BLaER1 treated with 17β-estradiol and CSF1 and Interleukin-3, amounts not matched to agents 10 nM and 100 nM (cell line): Measurements from ENCODE around the gene ETFA.
A peak's percentile ranks its signal among the peaks of the same experiment; 100 is the strongest.
"Not testable (repeated sequence)": the region's sequence is repeated elsewhere in the genome, so short reads cannot be mapped to it uniquely, and the experiment has no call there.

Experiments used
- H3K27ac ChIP-seq, 11 experiments: shearing (Covaris generic); formaldehyde crosslinking; 2 replicates each; pipeline ENCODE4 v1.8.1; 2022
- H3K27me3 ChIP-seq, 11 experiments: shearing (Covaris generic); formaldehyde crosslinking; 2 replicates each; pipeline ENCODE4 v1.8.1; 2022
- H3K36me3 ChIP-seq, 11 experiments: shearing (Covaris generic); formaldehyde crosslinking; 2 replicates each; pipeline ENCODE4 v1.8.1; 2022
- H3K4me1 ChIP-seq, 10 experiments: shearing (Covaris generic); formaldehyde crosslinking; 2 replicates each; pipeline ENCODE4 v1.8.1; 2022
- H3K4me2 ChIP-seq, 11 experiments: shearing (Covaris generic); formaldehyde crosslinking; 2 replicates each; pipeline ENCODE4 v1.8.1; 2022
- H3K4me3 ChIP-seq, 10 experiments: shearing (Covaris generic); formaldehyde crosslinking; 2 replicates each; pipeline ENCODE4 v1.8.1; 2022
- H3K9ac ChIP-seq, 11 experiments: shearing (Covaris generic); formaldehyde crosslinking; 2 replicates each; pipeline ENCODE4 v1.8.1; 2022
- H3K9me3 ChIP-seq, 11 experiments: shearing (Covaris generic); formaldehyde crosslinking; replicated peaks in 1 of 11; 2 replicates each; pipeline ENCODE4 v1.8.1; 2022
- H4K20me1 ChIP-seq, 11 experiments: shearing (Covaris generic); formaldehyde crosslinking; 2 replicates each; pipeline ENCODE4 v1.8.1; 2022
- Cebpa-rat ChIP-seq, 11 experiments: shearing (Covaris generic); IDR thresholded peaks; 2 replicates each; pipeline ENCODE4 v1.8.1; 2022

ETFA gene

GRCh38 chr15:76309601-76310330, 1.5 kb downstream of the ETFA start:
- Histone ChIP-seq H3K36me3 (peaks cover 0 to 32% (median 19%) of the 10 kb centered on the region in 11 experiments; a peak in 16 of 22 replicates), H3K27me3 (no peaks in the 10 kb centered on the region), H3K4me2 (peak overlapping the region; percentile 79 to 93 (median 87)), H3K9ac (peak overlapping the region; percentile 95 to 99 (median 96)), H3K9me3 (peaks cover 0 to 11% (median 4%) of the 10 kb centered on the region in 11 experiments; a peak in 11 of 22 replicates), H4K20me1 (peaks cover 22 to 57% (median 52%) of the 10 kb centered on the region in 11 experiments; a peak in 19 of 22 replicates), H3K4me3 (peak overlapping the region; percentile 79 to 93 (median 87)), H3K27ac (peak overlapping the region in 6 of 11 experiments; percentile 94 to 99 (median 96); a peak in 8 of 22 replicates), H3K4me1 (peaks cover 14 to 34% (median 20%) of the 10 kb centered on the region in 10 experiments)
- TF ChIP-seq Cebpa-rat (IDR thresholded peaks at IDR 0.05) = no peak

DNA sequence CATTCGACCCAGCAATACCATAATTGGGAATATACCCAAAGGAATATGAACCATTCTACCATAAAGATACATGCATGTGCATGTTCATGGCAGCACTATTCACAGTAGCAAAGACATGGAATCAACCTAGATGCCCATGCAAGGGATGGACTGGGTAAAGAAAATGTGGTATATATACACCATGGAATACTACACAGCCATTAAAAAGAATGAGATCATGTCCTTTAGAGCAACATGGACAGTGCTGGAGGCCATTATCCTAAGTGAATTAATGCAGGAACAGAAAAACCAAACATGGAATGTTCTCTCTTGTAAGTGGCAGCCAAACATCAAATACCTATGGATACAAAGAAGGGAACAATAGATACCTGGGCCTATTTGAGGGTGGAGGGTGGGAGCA, 7.4 kb downstream of the ETFA start:
- H3K4me3 ChIP-seq = no peak overlapping the region
- no peak overlapping the region for H3K27ac ChIP-seq
- peaks cover 0 to 32% (median 6%) of the 10 kb centered on the region in 10 experiments; a peak in 9 of 20 replicates for H3K4me1 ChIP-seq
- H3K9me3 ChIP-seq = peaks cover 0 to 22% (median 13%) of the 10 kb centered on the region in 11 experiments; a peak in 17 of 22 replicates
- no peak overlapping the region for H3K9ac ChIP-seq
- H4K20me1 ChIP-seq = peaks cover 72 to 100% (median 98%) of the 10 kb centered on the region in 11 experiments
- H3K27me3 ChIP-seq = no peaks in the 10 kb centered on the region
- peaks cover 0 to 60% (median 27%) of the 10 kb centered on the region in 11 experiments; a peak in 18 of 22 replicates for H3K36me3 ChIP-seq
- no peak for TF ChIP-seq Cebpa-rat (IDR thresholded peaks at IDR 0.05)
- no peak overlapping the region for H3K4me2 ChIP-seq

DNA sequence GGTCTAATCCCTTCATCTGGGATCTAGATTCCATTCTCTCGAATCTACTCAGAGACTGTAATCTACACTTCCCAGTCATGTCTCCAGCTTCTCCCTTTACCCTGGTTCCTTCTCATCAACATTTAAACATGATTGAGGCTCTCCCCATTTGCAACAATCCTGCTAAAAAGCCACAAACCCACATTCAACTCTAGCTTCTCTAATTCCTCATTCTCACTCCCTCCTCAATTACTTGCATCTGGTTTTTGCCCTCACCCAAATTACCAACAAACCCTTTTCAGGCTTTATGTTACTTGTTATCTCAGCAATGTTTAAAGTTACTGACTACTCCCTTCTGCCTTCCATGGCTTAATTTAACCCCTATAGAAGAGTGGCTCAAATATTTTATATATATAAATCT, 11.5 kb downstream of the ETFA start:
- TF ChIP-seq Cebpa-rat (IDR thresholded peaks at IDR 0.05) = no peak
- Histone ChIP-seq H4K20me1 (peaks cover 79 to 100% (median 97%) of the 10 kb centered on the region in 11 experiments), H3K9me3 (peaks cover 0 to 13% (median 10%) of the 10 kb centered on the region in 11 experiments; a peak in 17 of 22 replicates), H3K4me1 (peaks cover 0 to 28% (median 6%) of the 10 kb centered on the region in 10 experiments; a peak in 9 of 20 replicates), H3K36me3 (peaks cover 3 to 53% (median 21%) of the 10 kb centered on the region in 11 experiments; a peak in 16 of 22 replicates), H3K27me3 (no peaks in the 10 kb centered on the region), H3K4me3 (no peak overlapping the region), H3K9ac (no peak overlapping the region), H3K27ac (no peak overlapping the region), H3K4me2 (peak overlapping the region in 4 of 11 experiments; percentile 8 to 62 (median 43); a peak in 6 of 22 replicates)

- Histone ChIP-seq H3K27ac (no peak overlapping the region), H3K27me3 (no peaks in the 10 kb centered on the region), H3K4me3 (no peak overlapping the region), H3K9me3 (peaks cover 0 to 5% (median 2%) of the 10 kb centered on the region in 11 experiments; a peak in 13 of 22 replicates), H4K20me1 (peaks cover 82 to 100% (median 97%) of the 10 kb centered on the region in 11 experiments), H3K4me2 (peak overlapping the region in 3 of 11 experiments; percentile 28 to 62 (median 58); a peak in 6 of 22 replicates), H3K36me3 (peaks cover 3 to 51% (median 13%) of the 10 kb centered on the region in 11 experiments; a peak in 17 of 22 replicates), H3K4me1 (peaks cover 0 to 30% (median 6%) of the 10 kb centered on the region in 10 experiments; a peak in 9 of 20 replicates), H3K9ac (no peak overlapping the region)
- TF ChIP-seq Cebpa-rat (IDR thresholded peaks at IDR 0.05) = no peak
Measured at GRCh38 chr15:76298986-76299385, 12.3 kb downstream of the ETFA start.

GRCh38 chr15:76297951-76298350, 13.3 kb downstream of the ETFA start:
- peaks cover 0 to 40% (median 11%) of the 10 kb centered on the region in 10 experiments; a peak in 9 of 20 replicates for H3K4me1 ChIP-seq

GRCh38 chr15:76296849-76297248, 14.4 kb downstream of the ETFA start:
- no peak for TF ChIP-seq Cebpa-rat (IDR thresholded peaks at IDR 0.05)
- Histone ChIP-seq H3K27me3 (no peaks in the 10 kb centered on the region), H3K9ac (no peak overlapping the region), H3K4me1 (peaks cover 0 to 48% (median 11%) of the 10 kb centered on the region in 10 experiments; a peak in 9 of 20 replicates), H3K4me2 (no peak overlapping the region), H3K9me3 (no peaks in the 10 kb centered on the region), H4K20me1 (peaks cover 69 to 100% (median 96%) of the 10 kb centered on the region in 11 experiments), H3K27ac (no peak overlapping the region), H3K36me3 (peaks cover 10 to 52% (median 25%) of the 10 kb centered on the region in 11 experiments; a peak in 20 of 22 replicates), H3K4me3 (no peak overlapping the region)

More at GRCh38 chr15:76297951-76298350, 13.3 kb downstream of the ETFA start:
- H3K4me2 ChIP-seq, H3K9ac ChIP-seq, H3K27me3 ChIP-seq, H3K27ac ChIP-seq, H3K9me3 ChIP-seq, H3K4me3 ChIP-seq: not testable (repeated sequence)
- peaks cover 79 to 100% (median 96%) of the 10 kb centered on the region in 11 experiments for H4K20me1 ChIP-seq
- H3K36me3 ChIP-seq = peaks cover 3 to 52% (median 16%) of the 10 kb centered on the region in 11 experiments; a peak in 18 of 22 replicates

DNA sequence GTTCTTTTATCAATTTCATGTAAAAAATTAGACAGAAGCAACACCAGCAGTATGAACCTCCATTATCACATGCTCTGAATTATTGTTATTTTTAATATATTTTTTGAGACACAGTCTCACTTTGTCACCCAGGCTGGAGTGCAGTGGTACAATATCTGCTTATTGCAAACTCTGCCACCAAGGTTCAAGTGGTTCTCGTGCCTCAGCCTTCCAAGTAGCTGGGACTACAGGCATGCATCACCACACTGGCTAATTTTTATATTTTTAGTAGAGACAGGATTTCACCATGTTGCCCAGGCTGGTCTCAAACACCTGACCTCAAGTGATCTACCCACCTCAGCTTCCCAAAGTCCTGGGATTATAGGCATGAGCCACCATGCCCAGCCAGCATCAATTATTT, 16.8 kb downstream of the ETFA start:
- not testable (repeated sequence) for H3K27ac ChIP-seq, H3K4me3 ChIP-seq, H3K9ac ChIP-seq, H3K27me3 ChIP-seq, H3K4me2 ChIP-seq, H3K9me3 ChIP-seq
- Histone ChIP-seq H4K20me1 (peaks cover 57 to 100% (median 96%) of the 10 kb centered on the region in 11 experiments), H3K36me3 (peaks cover 24 to 64% (median 43%) of the 10 kb centered on the region in 11 experiments), H3K4me1 (peaks cover 0 to 31% (median 4%) of the 10 kb centered on the region in 10 experiments; a peak in 9 of 20 replicates)

GRCh38 chr15:76293361-76293760, 17.9 kb downstream of the ETFA start:
- peak overlapping the region in 1 of 11 experiments; percentile 37; a peak in 2 of 22 replicates for H3K27ac ChIP-seq
- H4K20me1 ChIP-seq = peaks cover 53 to 100% (median 92%) of the 10 kb centered on the region in 11 experiments
- H3K9ac ChIP-seq = no peak overlapping the region
- H3K36me3 ChIP-seq = peaks cover 31 to 74% (median 51%) of the 10 kb centered on the region in 11 experiments
- H3K4me2 ChIP-seq = peak overlapping the region in 5 of 11 experiments; percentile 4 to 78 (median 70); a peak in 6 of 22 replicates
- peaks cover 0 to 25% (median 2%) of the 10 kb centered on the region in 10 experiments; a peak in 8 of 20 replicates for H3K4me1 ChIP-seq
- H3K9me3 ChIP-seq = no peaks in the 10 kb centered on the region
- no peaks in the 10 kb centered on the region for H3K27me3 ChIP-seq
- no peak for TF ChIP-seq Cebpa-rat (IDR thresholded peaks at IDR 0.05)
- no peak overlapping the region for H3K4me3 ChIP-seq

DNA sequence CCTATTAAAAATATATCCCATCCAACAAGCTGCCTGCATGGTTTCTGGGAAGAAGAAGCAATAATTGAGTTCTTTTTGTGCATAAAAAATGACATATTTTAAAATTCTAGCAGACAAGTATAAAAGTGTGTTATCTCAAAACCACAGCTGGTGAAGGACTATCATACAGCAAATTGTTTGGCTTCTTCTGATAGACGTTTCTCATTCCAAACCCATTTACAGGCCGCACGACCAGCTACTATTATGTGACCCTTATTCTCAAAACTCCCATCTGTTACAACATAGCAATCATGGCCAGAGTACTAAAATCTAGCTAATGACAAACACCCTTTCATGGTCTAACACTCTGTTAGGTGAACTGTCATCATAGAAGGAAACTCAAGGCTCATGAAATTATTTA, 21.7 kb downstream of the ETFA start:
- peaks cover 30 to 86% (median 74%) of the 10 kb centered on the region in 11 experiments for H4K20me1 ChIP-seq
- no peak for TF ChIP-seq Cebpa-rat (IDR thresholded peaks at IDR 0.05)
- H3K9me3 ChIP-seq = no peaks in the 10 kb centered on the region
- no peak overlapping the region for H3K4me3 ChIP-seq
- H3K27me3 ChIP-seq = no peaks in the 10 kb centered on the region
- H3K4me1 ChIP-seq = peaks cover 8 to 35% (median 14%) of the 10 kb centered on the region in 10 experiments; a peak in 15 of 20 replicates
- H3K36me3 ChIP-seq = peaks cover 58 to 96% (median 72%) of the 10 kb centered on the region in 11 experiments
- no peak overlapping the region for H3K27ac ChIP-seq
- no peak overlapping the region for H3K9ac ChIP-seq
- no peak overlapping the region for H3K4me2 ChIP-seq
